Parathyroid adenoma (tissue), 2 donors: Measurements from ENCODE around the gene SETD1A.

ENCODE experiments used
- H2AFZ ChIP-seq: fragments of 300-600 bp; sonication (generic); one replicate; pipeline ENCODE4 v1.7.0; 2017; ENCODE audit warnings: antibody characterized with exemption, mild to moderate bottlenecking
- H3K27ac ChIP-seq: fragments of 300-600 bp; sonication (generic); one replicate; pipeline ENCODE4 v1.7.0; 2017
- H3K27me3 ChIP-seq: fragments of 300-600 bp; sonication (generic); one replicate; pipeline ENCODE4 v1.7.0; 2017; ENCODE audit warnings: low read length; ENCODE audit not compliant: control insufficient read depth, insufficient read depth
- H3K36me3 ChIP-seq: fragments of 300-600 bp; sonication (generic); one replicate; pipeline ENCODE4 v1.7.0; 2017; ENCODE audit warnings: low read length; ENCODE audit not compliant: control insufficient read depth, insufficient read depth
- H3K4me1 ChIP-seq: fragments of 300-600 bp; sonication (generic); one replicate; pipeline ENCODE4 v1.7.0; 2017; ENCODE audit warnings: control low read depth
- H3K4me2 ChIP-seq: fragments of 300-600 bp; sonication (generic); one replicate; pipeline ENCODE4 v1.7.0; 2017; ENCODE audit warnings: low read length
- H3K4me3 ChIP-seq: fragments of 300-600 bp; sonication (generic); one replicate; pipeline ENCODE4 v1.7.0; 2017; ENCODE audit warnings: low read depth, low read length
- H3K79me2 ChIP-seq: fragments of 300-600 bp; sonication (generic); one replicate; pipeline ENCODE4 v1.7.0; 2017; ENCODE audit warnings: control low read depth
- H3K9ac ChIP-seq: fragments of 300-600 bp; sonication (generic); one replicate; pipeline ENCODE4 v1.7.0; 2017; ENCODE audit warnings: mild to moderate bottlenecking
- H3K9me3 ChIP-seq: fragments of 300-600 bp; sonication (generic); one replicate; pipeline ENCODE4 v1.7.0; 2017; ENCODE audit warnings: low read length; ENCODE audit not compliant: control insufficient read depth
- CTCF ChIP-seq: fragments of 300-600 bp; sonication (generic); IDR thresholded peaks from one replicate; pipeline ENCODE4 v1.7.0; 2017; ENCODE audit warnings: antibody characterized with exemption, mild to moderate bottlenecking
- donor health status: primary hyperparathyroidism.

SETD1A gene

GRCh38 chr16:31006086-31006385 lies 48.5 kb downstream of the SETD1A start:
- Histone ChIP-seq H3K4me2 (no peak overlapping the region), H3K27me3 (no peaks in the 10 kb centered on the region), H3K36me3 (no peaks in the 10 kb centered on the region), H2AFZ (no peak overlapping the region), H3K9me3 (no peaks in the 10 kb centered on the region), H3K79me2 (no peaks in the 10 kb centered on the region), H3K27ac (no peak overlapping the region), H3K4me3 (no peak overlapping the region), H3K9ac (no peak overlapping the region), H3K4me1 (peaks cover 12% of the 10 kb centered on the region)
- TF ChIP-seq CTCF, result no peak

DNA sequence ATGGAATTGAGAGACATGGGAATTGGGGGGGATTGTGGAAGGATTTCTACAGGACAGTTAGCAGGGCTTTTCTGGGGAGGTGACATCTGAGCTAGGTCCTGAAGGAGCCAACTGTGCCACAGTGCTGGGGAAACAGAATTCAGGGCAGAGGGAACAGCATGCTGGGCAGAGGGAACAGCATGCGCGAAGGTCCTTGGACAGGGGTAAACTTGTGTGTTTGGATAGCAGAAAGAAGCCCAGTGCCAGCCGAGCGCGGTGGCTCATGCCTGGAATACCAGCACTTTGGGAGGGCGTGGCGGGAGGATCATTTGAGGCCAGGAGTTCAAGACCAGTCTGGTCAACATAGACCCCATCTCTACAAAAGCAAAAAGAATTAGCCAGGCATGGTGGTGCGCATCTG lies 49.0 kb downstream of the SETD1A start:
- Histone ChIP-seq H3K4me2 (no peak overlapping the region), H3K36me3 (no peaks in the 10 kb centered on the region), H3K27ac (no peak overlapping the region), H3K27me3 (no peaks in the 10 kb centered on the region), H3K9me3 (no peaks in the 10 kb centered on the region), H3K9ac (no peak overlapping the region), H3K4me3 (no peak overlapping the region), H2AFZ (no peak overlapping the region), H3K79me2 (no peaks in the 10 kb centered on the region), H3K4me1 (peaks cover 10% of the 10 kb centered on the region)
- no peak for TF ChIP-seq CTCF

DNA sequence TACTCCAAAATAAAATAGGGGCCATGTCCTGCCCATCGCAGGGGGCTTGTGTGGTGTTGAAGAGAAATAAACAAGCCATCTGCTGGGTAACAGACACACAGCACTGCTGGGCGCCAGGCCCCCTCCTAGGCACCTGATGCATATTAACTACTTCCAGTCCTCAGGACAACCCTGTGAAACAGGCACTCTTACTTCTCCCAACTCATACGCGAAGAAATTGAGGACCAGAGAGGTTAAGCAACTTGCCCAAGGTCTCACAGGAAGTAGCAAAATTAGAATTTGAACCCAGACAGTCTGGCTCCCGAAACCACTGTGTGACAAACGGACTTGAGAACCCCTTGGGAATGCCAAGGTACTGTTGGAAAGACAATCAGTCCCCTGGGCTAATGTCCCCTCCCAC lies 50.1 kb downstream of the SETD1A start:
- H3K27me3 ChIP-seq, result no peaks in the 10 kb centered on the region

DNA sequence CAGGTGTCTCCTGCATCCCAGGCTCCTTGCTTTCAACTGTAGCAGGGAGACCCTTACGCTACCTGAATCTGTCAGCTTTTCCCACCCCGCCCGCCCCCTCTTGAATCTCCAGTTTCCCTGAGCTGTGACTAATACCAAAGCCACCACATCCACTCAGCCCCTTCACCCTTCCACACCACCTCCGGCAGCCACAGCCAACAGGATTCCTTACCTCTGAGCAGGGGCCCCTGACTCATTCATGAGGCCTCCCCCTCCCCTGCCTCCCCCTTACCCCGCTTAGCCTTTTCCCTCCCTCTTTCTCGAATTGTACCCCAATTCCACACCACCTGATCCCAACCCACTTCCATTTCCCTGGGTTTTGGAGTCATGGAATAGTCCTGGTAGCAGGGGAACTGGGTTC lies 50.6 kb downstream of the SETD1A start:
- H3K4me3 ChIP-seq, result no peak overlapping the region
- no peaks in the 10 kb centered on the region for H3K36me3 ChIP-seq
- H3K9ac ChIP-seq, result no peak overlapping the region
- H3K4me2 ChIP-seq, result no peak overlapping the region
- no peaks in the 10 kb centered on the region for H3K27me3 ChIP-seq
- no peaks in the 10 kb centered on the region for H3K79me2 ChIP-seq
- no peaks in the 10 kb centered on the region for H3K4me1 ChIP-seq
- no peak for TF ChIP-seq CTCF
- H2AFZ ChIP-seq, result no peak overlapping the region
- H3K27ac ChIP-seq, result no peak overlapping the region
- H3K9me3 ChIP-seq, result no peaks in the 10 kb centered on the region

More for the DNA sequence above, 50.1 kb downstream of the SETD1A start:
- peaks cover under 1% of the 10 kb centered on the region for H3K4me1 ChIP-seq
- TF ChIP-seq CTCF, result no peak
- no peak overlapping the region for H3K4me3 ChIP-seq
- no peak overlapping the region for H2AFZ ChIP-seq
- no peaks in the 10 kb centered on the region for H3K9me3 ChIP-seq
- H3K27ac ChIP-seq, result no peak overlapping the region
- no peaks in the 10 kb centered on the region for H3K79me2 ChIP-seq
- no peak overlapping the region for H3K9ac ChIP-seq
- no peaks in the 10 kb centered on the region for H3K36me3 ChIP-seq
- no peak overlapping the region for H3K4me2 ChIP-seq

- Histone ChIP-seq H3K9ac (no peak overlapping the region), H3K27me3 (no peaks in the 10 kb centered on the region), H2AFZ (no peak overlapping the region), H3K4me2 (no peak overlapping the region), H3K79me2 (no peaks in the 10 kb centered on the region), H3K36me3 (no peaks in the 10 kb centered on the region), H3K27ac (no peak overlapping the region), H3K4me3 (no peak overlapping the region), H3K9me3 (no peaks in the 10 kb centered on the region), H3K4me1 (no peaks in the 10 kb centered on the region)
- TF ChIP-seq CTCF, result no peak
Observed at GRCh38 chr16:31008551-31008950, 51.0 kb downstream of the SETD1A start.
